HG03196 (cell line): ENCODE data around the gene PM20D2.
"Not testable (repeated sequence)": the region's sequence is repeated elsewhere in the genome, so short reads cannot be mapped to it uniquely, and the experiment has no call there.

Source experiments
- ATAC-seq: cut with Tn5 transposase; IDR thresholded peaks from one replicate; pipeline ENCODE4 v1.9.1; 2021; ENCODE audit not compliant: unreplicated experiment

Gene PM20D2, protein sequence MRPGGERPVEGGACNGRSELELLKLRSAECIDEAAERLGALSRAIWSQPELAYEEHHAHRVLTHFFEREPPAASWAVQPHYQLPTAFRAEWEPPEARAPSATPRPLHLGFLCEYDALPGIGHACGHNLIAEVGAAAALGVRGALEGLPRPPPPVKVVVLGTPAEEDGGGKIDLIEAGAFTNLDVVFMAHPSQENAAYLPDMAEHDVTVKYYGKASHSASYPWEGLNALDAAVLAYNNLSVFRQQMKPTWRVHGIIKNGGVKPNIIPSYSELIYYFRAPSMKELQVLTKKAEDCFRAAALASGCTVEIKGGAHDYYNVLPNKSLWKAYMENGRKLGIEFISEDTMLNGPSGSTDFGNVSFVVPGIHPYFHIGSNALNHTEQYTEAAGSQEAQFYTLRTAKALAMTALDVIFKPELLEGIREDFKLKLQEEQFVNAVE

GRCh38 chr6:89145956-89146717 is at the start of gene PM20D2:
Gene PM20D2, plus strand, starts transcription at chr6:89146055. Its CDS starts 90 bp downstream, at chr6:89146145.
- ATAC-seq = peak; percentile 75

DNA sequence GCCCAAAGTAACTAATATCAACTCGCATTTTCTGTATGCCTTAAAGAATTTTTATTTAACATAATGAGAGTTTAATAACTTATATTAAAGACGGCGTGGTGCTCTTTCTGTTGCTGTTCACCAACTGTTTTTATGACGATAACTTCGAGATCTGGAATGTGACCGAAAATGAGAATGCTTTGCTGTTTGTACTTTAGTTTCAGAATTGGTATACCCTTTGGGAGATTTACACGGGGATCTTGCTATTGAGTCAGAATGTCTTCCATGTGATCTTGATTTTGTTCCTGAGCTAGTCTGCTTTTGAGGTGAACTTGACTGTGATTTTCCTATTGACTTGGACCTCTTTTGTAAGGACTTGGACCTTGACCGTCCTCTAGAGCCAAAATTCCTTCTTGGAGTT is 47.4 kb upstream of the PM20D2 start:
- no peak for ATAC-seq

GRCh38 chr6:89100114-89100513 is 45.7 kb upstream of the PM20D2 start:
- no peak for ATAC-seq

GRCh38 chr6:89110284-89110683 is 35.6 kb upstream of the PM20D2 start:
- no peak for ATAC-seq

GRCh38 chr6:89111933-89112332 is 33.9 kb upstream of the PM20D2 start:
- ATAC-seq = no peak

DNA sequence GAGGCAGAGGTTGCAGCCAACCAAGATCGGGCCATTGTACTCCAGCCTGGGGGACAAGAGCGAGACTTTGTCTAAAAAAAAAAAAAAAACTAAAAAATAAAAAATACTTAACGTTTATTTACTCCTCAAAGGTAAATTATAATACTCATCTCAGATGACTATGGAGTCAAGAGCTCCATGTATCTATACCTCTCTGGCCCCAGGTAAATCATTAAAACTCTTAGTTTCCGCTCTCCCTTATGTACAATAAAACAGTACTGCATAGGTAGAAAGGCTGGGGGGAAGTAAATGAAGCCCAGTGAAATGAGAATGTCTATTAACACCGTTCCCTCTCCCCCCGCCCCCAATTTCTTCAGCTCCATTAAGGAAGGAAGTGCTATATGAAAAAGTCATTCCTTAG is 29.2 kb upstream of the PM20D2 start:
- ATAC-seq = no peak

DNA sequence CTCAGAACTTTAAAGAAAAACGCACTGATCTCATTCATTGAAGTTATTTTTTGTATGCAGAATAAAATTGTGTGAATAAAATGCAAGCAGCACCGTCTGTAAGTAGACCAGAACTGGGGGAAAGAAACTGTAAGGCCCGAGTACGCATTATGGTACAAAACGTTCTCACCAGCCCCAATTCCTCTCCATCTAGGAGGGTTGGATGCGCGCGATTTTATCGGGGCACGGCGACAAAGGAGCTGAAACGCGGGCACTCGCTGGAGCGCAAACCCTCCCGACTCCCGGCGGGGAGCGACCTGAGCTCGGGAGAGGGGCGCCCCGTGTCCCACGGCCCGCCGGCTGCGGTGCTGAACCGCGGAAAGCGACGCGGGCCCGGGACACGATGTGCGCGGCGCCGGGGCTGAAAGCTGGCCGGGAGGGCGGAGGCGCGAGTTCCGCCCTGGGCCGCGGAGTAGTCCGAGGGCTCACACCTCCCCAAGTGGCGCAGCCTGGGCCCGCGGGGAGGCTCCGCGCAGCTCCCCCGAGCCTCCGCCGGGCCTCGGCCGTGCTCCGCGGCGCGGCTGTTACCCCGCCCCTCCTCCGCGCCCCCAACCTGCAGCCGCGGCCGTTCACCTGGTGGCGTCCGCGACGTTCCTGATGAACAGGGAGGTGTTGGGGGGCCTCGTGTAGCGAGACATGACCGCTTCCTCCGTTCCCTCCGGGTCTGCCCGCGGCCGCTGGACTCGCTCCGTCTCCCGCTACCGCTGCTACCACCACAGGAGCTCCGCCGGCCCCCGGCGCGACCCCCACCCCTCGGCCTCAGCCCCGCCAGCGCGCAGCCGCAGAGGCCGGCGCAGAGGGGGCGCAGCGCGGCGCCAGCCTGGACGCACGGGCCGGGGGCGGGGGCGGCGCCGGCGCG is 28.4 kb upstream of the PM20D2 start, which contains the start of gene SRSF12:
Gene SRSF12 (minus strand): TSS at position 861 of the 898 bp plus-strand sequence. CDS start 184 bp downstream, at position 677.
- ATAC-seq = peak; percentile 70

- ATAC-seq = no peak
Measured at GRCh38 chr6:89118931-89119330, 26.9 kb upstream of the PM20D2 start.

GRCh38 chr6:89120371-89120770 is 25.5 kb upstream of the PM20D2 start:
- no peak for ATAC-seq

- ATAC-seq = no peak
Measured at GRCh38 chr6:89121934-89122333, 23.9 kb upstream of the PM20D2 start.

DNA sequence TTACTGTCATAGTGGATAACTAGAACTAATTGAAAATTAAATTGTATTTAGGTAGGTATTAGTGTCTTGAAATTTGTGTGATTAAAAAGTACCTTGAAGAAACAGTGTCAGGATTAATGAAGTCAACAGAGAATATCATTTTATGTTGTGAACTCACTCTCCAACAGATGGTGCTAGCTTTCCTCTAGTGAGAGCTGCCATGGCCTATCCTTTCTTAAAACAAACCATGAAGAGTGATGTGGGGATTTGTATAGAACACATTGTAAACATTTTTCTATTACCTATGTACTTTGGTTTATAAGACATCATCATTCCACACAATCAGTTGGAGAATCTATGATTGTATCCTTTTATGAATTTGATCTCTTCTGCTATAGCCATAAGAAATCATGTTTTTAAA is 23.2 kb upstream of the PM20D2 start:
- no peak for ATAC-seq

DNA sequence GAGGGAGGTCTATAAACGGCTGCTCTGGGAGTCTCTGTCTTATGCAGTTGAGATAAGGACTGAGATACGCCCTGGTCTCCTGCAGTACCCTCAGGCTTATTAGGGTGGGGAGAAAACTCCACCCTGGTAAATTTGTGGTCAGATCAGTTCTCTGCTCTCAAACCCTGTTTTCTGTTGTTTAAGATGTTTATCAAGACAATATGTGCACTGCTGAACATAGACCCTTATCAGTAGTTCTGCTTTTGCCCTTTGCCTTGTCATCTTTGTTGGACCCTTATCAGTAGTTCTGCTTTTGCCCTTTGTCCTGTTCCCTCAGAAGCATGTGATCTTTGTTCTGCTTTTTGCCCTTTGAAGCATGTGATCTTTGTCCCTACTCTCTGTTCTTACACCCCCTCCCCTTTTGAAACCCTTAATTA is 17.6 kb upstream of the PM20D2 start:
- not testable (repeated sequence) for ATAC-seq

GRCh38 chr6:89131599-89131998 is 14.3 kb upstream of the PM20D2 start:
- ATAC-seq = no peak

GRCh38 chr6:89132057-89132456 is 13.8 kb upstream of the PM20D2 start:
- no peak for ATAC-seq

- no peak for ATAC-seq
Measured at GRCh38 chr6:89133981-89134380, 11.9 kb upstream of the PM20D2 start.

DNA sequence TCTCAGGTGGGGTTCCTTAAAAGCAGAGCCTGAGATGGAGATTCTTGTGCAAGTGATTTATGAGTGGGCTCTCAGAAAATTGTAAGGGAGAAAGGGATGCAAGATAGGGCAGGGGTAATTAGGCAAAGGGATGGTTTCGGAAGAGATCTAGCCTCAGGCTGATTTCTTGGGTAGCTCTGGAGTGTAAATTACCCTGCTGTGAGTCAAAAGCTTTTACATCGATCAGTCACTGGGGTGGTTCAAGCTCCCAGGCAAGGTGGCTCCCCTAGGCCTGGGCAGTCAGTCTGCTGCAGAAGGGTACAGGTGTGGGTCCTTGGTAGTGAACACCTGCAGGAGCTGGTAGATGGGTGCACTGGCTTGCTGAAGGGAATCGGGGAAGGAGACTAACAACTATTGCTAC is 11.1 kb upstream of the PM20D2 start:
- no peak for ATAC-seq

GRCh38 chr6:89138173-89138572 is 7.7 kb upstream of the PM20D2 start:
- ATAC-seq = no peak

DNA sequence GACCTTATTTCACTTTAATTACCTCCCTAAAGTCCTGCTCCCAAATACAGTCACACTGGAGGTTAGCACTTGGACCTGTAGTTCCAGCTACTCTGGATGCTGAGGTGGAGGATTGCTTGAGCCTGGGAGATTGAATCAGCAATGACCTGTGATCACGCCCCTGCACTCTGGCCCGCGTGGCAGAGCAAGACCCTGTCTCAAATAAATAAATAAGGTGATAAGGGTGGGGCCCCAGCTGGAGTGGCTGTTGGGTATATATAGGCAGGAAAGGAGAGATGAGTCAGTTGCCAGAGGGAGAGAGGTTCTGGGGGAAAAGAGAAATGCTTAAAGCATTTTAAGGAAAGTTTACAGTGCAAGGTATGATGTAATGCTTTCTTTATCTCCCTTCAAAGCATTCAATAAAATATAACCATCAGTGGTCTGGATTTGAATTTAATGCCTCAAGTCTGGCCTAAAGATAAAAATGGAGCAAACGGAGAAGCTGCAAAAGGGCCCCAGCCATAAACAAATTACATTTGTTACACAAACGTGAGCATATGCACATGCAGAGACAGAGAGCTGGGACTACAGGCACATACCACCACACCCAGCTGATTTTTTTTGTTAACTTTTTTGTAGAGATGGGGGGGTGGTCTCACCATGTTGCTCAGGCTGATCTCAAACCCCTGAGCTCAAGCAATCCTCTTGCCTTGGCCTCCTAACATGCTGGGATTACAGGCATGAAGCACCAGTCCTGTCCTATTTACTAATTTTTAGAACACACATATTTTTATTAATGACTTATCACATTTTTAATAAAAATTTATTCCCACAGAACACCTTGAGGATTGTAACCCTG is 6.1 kb upstream of the PM20D2 start:
- no peak for ATAC-seq

DNA sequence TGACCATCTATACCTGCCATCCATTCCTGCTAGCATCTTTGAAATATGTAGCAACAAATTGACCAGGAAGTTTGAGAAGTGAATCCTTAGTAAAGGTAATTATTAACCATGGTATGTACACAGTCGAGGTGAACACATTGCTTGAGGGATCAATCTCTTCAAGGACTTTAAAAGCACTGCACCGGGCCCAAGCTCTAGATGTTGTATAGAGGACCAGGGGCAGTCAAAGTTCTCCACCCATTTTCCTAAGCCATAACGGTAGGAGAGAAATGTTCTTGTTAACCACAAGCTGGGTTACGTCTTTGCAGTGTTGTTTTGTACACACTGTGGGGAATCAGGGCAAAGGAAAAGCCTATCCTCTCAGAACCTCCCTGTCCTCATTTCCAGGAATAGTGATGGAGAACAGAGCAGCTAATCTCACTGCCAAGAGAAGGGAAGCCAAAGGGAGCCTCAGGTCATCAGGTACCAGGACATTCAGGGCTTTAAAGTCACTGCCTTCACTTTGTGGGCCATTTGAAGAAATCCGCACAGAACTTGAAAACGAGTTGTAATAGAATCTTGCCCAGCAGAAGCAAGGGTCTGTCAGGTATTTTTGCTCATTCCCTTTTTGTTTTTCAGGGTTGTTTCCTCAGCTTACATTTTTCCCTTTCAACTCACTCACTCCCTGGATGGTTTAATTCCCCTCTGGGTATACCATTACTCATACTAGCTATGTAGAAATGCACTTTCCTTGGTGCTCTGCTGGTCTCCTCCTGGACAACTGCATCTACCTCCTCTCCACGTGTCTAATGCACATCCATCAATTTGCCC is 5.3 kb upstream of the PM20D2 start:
- ATAC-seq = no peak
